BE2C (cell line): ENCODE data around the gene TMEM184A.

Experiments
- DNase-seq: peaks from one replicate; pipeline ENCODE4 v3.0.0-alpha.2; 2020
- H3K27me3 ChIP-seq: fragments of 250-450 bp; sonication (Bioruptor Pico); 2 replicates; pipeline ENCODE4 v1.5.1; 2020; ENCODE audit warnings: mild to moderate bottlenecking
- H3K36me3 ChIP-seq: fragments of 250-450 bp; sonication (Bioruptor Pico); 2 replicates; pipeline ENCODE4 v1.5.1; 2020; ENCODE audit warnings: mild to moderate bottlenecking
- H3K4me1 ChIP-seq: fragments of 250-450 bp; sonication (Bioruptor Pico); 2 replicates; pipeline ENCODE4 v1.5.1; 2020
- H3K4me3 ChIP-seq: 2 replicates; pipeline ENCODE4 v1.5.1; 2011; ENCODE audit warnings: low read depth, low read length
- H3K9me3 ChIP-seq: fragments of 250-450 bp; sonication (Bioruptor Pico); 2 replicates; pipeline ENCODE4 v1.5.1; 2020
- CTCF ChIP-seq: IDR thresholded peaks from 2 replicates; pipeline ENCODE4 v1.5.1; 2012; ENCODE audit warnings: mild to moderate bottlenecking, low read depth, low read length

Gene TMEM184A

DNA sequence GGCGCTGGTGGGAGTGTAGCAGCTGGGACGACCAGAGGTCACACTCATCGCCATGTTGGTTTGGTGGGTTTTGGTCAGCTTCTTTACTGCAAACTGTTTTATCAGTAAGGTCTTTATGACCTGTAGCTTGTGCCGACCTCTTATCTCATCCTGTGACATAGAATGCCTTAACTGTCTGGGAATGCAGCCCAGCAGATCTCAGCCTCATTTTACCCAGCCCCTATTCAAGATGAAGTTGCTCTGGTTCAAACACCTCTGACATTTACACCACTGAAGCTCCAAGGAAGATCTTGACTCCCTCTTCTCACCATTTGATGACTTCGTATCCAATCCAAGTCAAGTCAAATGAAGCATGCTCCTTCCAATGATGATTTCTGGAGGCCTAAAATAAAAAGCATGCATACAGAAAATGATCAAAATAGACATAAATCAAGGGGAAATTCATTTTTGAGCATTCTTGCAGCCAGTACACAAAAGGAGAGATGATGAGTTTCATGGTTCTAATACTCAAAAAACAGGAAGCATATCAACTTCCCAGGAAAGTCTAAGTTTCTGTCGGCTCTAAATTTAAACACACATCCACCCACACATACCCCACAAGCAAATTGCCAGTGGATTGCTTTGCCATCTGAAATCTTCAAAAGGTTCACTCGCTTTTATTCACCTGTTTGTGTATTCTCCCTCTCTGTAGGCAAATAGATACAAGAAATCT lies 16.3 kb upstream of the TMEM184A start:
- DNase-seq = no peak
- Histone ChIP-seq H3K36me3 (peaks cover 3% of the 10 kb centered on the region), H3K27me3 (no peaks in the 10 kb centered on the region), H3K4me3 (no peak overlapping the region), H3K9me3 (no peaks in the 10 kb centered on the region), H3K4me1 (peaks cover 4% of the 10 kb centered on the region)
- no peak for TF ChIP-seq CTCF

DNA sequence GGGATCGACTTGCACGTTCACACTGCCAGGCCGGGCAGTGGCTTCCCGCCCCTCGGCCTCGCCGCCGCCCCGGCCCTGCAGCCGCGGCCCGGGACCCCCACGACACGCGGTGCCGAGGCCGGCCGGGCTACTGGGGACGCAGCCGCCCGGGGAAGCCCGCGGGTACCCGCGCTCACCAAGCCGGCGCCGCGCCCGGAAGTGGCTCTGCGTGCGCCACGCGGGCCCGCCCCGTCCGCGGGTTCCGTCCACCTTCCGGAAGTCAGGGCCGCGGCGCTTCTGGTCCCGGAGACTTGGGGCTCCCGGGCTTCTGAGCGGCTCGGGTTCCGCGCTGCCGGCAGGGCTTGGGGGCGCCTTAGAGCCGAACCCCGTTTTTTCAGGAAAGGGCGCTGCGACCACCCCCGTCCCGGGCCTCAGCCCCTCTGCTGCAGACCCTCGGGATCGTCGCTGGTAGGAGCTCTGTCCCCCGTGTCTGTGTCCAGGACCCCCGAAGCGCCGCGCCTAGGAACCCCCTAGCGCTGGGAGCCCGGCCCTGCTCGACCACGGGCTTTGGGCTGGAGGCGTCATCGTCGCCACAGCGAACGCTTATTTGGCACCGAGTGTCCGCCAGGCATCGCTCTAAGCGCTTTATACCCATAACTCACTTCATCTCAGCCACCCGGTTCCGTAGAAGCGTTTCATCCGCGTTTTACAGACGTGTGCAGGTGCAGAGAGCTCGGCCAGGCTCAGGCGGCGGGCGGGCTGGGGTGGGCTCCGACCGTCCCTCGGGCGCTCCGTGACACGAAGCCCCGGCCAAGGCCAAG lies 14.0 kb upstream of the TMEM184A start, which contains the start of gene PSMG3:
PSMG3 (minus strand) TSS at position 200 of the 800 bp plus-strand sequence. CDS start 693 bp downstream, outside the sequence.
- TF ChIP-seq CTCF = no peak; the same call in 1 of the 2 replicates
- Histone ChIP-seq H3K4me1 (peaks cover 10% of the 10 kb centered on the region), H3K27me3 (no peaks in the 10 kb centered on the region), H3K9me3 (no peaks in the 10 kb centered on the region), H3K36me3 (peaks cover 11% of the 10 kb centered on the region), H3K4me3 (peak within 1 kb of the TSS; percentile 91)
- peak; percentile 94 for DNase-seq

GRCh38 chr7:1569440-1569832 lies 13.4 kb upstream of the TMEM184A start:
- TF ChIP-seq CTCF = no peak
- peaks cover 10% of the 10 kb centered on the region for H3K4me1 ChIP-seq

GRCh38 chr7:1569016-1569415 lies 13.0 kb upstream of the TMEM184A start:
- H3K4me3 ChIP-seq = peak overlapping the region; percentile 91
- no peaks in the 10 kb centered on the region for H3K27me3 ChIP-seq
- no peak for DNase-seq
- no peak for TF ChIP-seq CTCF
- peaks cover 11% of the 10 kb centered on the region for H3K36me3 ChIP-seq
- peaks cover 10% of the 10 kb centered on the region for H3K4me1 ChIP-seq
- no peaks in the 10 kb centered on the region for H3K9me3 ChIP-seq

More at GRCh38 chr7:1569440-1569832, 13.4 kb upstream of the TMEM184A start:
- Histone ChIP-seq H3K9me3 (no peaks in the 10 kb centered on the region), H3K4me3 (peak overlapping the region; percentile 91), H3K36me3 (peaks cover 11% of the 10 kb centered on the region), H3K27me3 (no peaks in the 10 kb centered on the region)
- DNase-seq = no peak

DNA sequence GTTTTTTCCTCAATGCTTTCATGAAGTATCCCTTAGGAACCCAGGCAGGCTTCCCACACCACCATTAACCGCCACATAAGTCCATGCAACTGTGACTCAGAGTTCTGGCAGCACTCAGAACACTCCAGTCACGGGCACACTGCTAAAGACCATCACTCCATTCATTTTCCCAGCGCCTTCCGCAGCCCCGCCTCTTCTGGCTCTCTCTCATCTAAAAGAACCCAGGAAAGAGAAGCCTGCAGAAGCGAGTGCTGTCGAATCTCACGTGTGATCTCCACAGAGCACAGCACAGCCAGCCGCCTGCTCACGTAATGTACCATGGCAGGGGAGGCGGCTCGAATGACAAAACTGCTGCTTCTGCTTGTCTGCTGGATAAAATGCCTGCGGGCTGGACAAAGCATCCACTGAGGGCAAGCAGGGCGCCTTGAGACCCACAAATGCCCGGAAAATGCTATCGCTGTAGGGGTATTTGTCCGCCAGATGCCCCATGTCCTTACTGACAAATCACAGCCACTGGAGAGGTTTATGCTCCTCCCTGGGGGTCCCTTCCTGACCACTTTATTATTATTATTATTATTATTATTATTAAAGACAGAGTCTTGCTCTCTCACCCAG lies 12.0 kb upstream of the TMEM184A start:
- H3K36me3 ChIP-seq = peaks cover 11% of the 10 kb centered on the region
- H3K9me3 ChIP-seq = no peaks in the 10 kb centered on the region
- H3K27me3 ChIP-seq = no peaks in the 10 kb centered on the region
- TF ChIP-seq CTCF = no peak
- peak overlapping the region; percentile 34 for H3K4me3 ChIP-seq
- DNase-seq = peak; percentile 89
- H3K4me1 ChIP-seq = peaks cover 10% of the 10 kb centered on the region
